Parathyroid adenoma (tissue), 2 donors: ENCODE data around the gene GDI2.

ENCODE experiments used
- H2AFZ ChIP-seq: fragments of 300-600 bp; sonication (generic); one replicate; pipeline ENCODE4 v1.7.0; 2017; ENCODE audit warnings: antibody characterized with exemption, mild to moderate bottlenecking
- H3K27ac ChIP-seq: fragments of 300-600 bp; sonication (generic); one replicate; pipeline ENCODE4 v1.7.0; 2017
- H3K27me3 ChIP-seq: fragments of 300-600 bp; sonication (generic); one replicate; pipeline ENCODE4 v1.7.0; 2017; ENCODE audit warnings: low read length; ENCODE audit not compliant: control insufficient read depth, insufficient read depth
- H3K36me3 ChIP-seq: fragments of 300-600 bp; sonication (generic); one replicate; pipeline ENCODE4 v1.7.0; 2017; ENCODE audit warnings: low read length; ENCODE audit not compliant: control insufficient read depth, insufficient read depth
- H3K4me1 ChIP-seq: fragments of 300-600 bp; sonication (generic); one replicate; pipeline ENCODE4 v1.7.0; 2017; ENCODE audit warnings: control low read depth
- H3K4me2 ChIP-seq: fragments of 300-600 bp; sonication (generic); one replicate; pipeline ENCODE4 v1.7.0; 2017; ENCODE audit warnings: low read length
- H3K4me3 ChIP-seq: fragments of 300-600 bp; sonication (generic); one replicate; pipeline ENCODE4 v1.7.0; 2017; ENCODE audit warnings: low read depth, low read length
- H3K79me2 ChIP-seq: fragments of 300-600 bp; sonication (generic); one replicate; pipeline ENCODE4 v1.7.0; 2017; ENCODE audit warnings: control low read depth
- H3K9ac ChIP-seq: fragments of 300-600 bp; sonication (generic); one replicate; pipeline ENCODE4 v1.7.0; 2017; ENCODE audit warnings: mild to moderate bottlenecking
- H3K9me3 ChIP-seq: fragments of 300-600 bp; sonication (generic); one replicate; pipeline ENCODE4 v1.7.0; 2017; ENCODE audit warnings: low read length; ENCODE audit not compliant: control insufficient read depth
- CTCF ChIP-seq: fragments of 300-600 bp; sonication (generic); IDR thresholded peaks from one replicate; pipeline ENCODE4 v1.7.0; 2017; ENCODE audit warnings: antibody characterized with exemption, mild to moderate bottlenecking
- donor health status: primary hyperparathyroidism.

Gene GDI2

GRCh38 chr10:5832946-5833345 lies 19.7 kb upstream of the GDI2 start:
- Histone ChIP-seq H3K4me1 (no peaks in the 10 kb centered on the region), H3K9ac (no peak overlapping the region), H3K27ac (no peak overlapping the region), H3K9me3 (no peaks in the 10 kb centered on the region), H3K79me2 (no peaks in the 10 kb centered on the region), H3K36me3 (no peaks in the 10 kb centered on the region), H2AFZ (no peak overlapping the region), H3K27me3 (no peaks in the 10 kb centered on the region), H3K4me2 (no peak overlapping the region), H3K4me3 (no peak overlapping the region)
- TF ChIP-seq CTCF: no peak

- Histone ChIP-seq H3K9ac (no peak overlapping the region), H3K79me2 (no peaks in the 10 kb centered on the region), H3K4me3 (no peak overlapping the region), H3K27ac (no peak overlapping the region), H3K36me3 (no peaks in the 10 kb centered on the region), H3K9me3 (no peaks in the 10 kb centered on the region), H3K27me3 (no peaks in the 10 kb centered on the region), H3K4me2 (no peak overlapping the region), H2AFZ (no peak overlapping the region), H3K4me1 (no peaks in the 10 kb centered on the region)
- TF ChIP-seq CTCF: no peak
Observed at GRCh38 chr10:5831446-5831782, 18.2 kb upstream of the GDI2 start.

- H3K4me1 ChIP-seq: no peaks in the 10 kb centered on the region
- no peak for TF ChIP-seq CTCF
- H3K27ac ChIP-seq: no peak overlapping the region
- H3K4me2 ChIP-seq: no peak overlapping the region
- H3K9ac ChIP-seq: no peak overlapping the region
- no peaks in the 10 kb centered on the region for H3K36me3 ChIP-seq
- no peaks in the 10 kb centered on the region for H3K9me3 ChIP-seq
- no peak overlapping the region for H2AFZ ChIP-seq
- no peak overlapping the region for H3K4me3 ChIP-seq
- no peaks in the 10 kb centered on the region for H3K27me3 ChIP-seq
- H3K79me2 ChIP-seq: no peaks in the 10 kb centered on the region
Observed at GRCh38 chr10:5830629-5831445, 17.6 kb upstream of the GDI2 start.

- Histone ChIP-seq H3K27me3 (no peaks in the 10 kb centered on the region), H3K4me1 (no peaks in the 10 kb centered on the region), H3K9me3 (no peaks in the 10 kb centered on the region), H3K27ac (no peak overlapping the region), H2AFZ (no peak overlapping the region), H3K4me3 (no peak overlapping the region), H3K36me3 (no peaks in the 10 kb centered on the region), H3K4me2 (no peak overlapping the region), H3K79me2 (no peaks in the 10 kb centered on the region), H3K9ac (no peak overlapping the region)
- TF ChIP-seq CTCF: no peak
Observed at GRCh38 chr10:5829267-5829666, 16.0 kb upstream of the GDI2 start.

- no peak overlapping the region for H3K9ac ChIP-seq
Observed at GRCh38 chr10:5828725-5829124, 15.5 kb upstream of the GDI2 start.

More at GRCh38 chr10:5828725-5829124, 15.5 kb upstream of the GDI2 start:
- Histone ChIP-seq H3K4me3 (no peak overlapping the region), H3K27ac (no peak overlapping the region), H3K9me3 (no peaks in the 10 kb centered on the region), H3K27me3 (no peaks in the 10 kb centered on the region), H3K79me2 (no peaks in the 10 kb centered on the region), H3K4me2 (no peak overlapping the region), H2AFZ (no peak overlapping the region), H3K36me3 (no peaks in the 10 kb centered on the region), H3K4me1 (no peaks in the 10 kb centered on the region)
- TF ChIP-seq CTCF: no peak
